Activated CD4-positive, alpha-beta T cell treated with anti-CD3 and anti-CD28 coated beads for 36 hours (primary cell): ENCODE data around the gene CLTC. TPM values are rescaled to one million over a fixed set of nuclear protein-coding genes. Genes with fewer than 3 reads are reported as not detected.
"Not testable (repeated sequence)": the region's sequence is repeated elsewhere in the genome, so short reads cannot be mapped to it uniquely, and the experiment has no call there.

Experiments used
- ATAC-seq: fragments of 200-7000 bp; cut with Tn5 transposase; one replicate; pipeline ENCODE4 v1.10.0; 2021; ENCODE audit warnings: mild to moderate bottlenecking, moderate library complexity
- CTCF ChIA-PET: fragments of 350-600 bp; sonication (Branson Sonifier 250); formaldehyde crosslinking; loops from one replicate; lab custom pipeline; 2021; ENCODE audit warnings: antibody characterized with exemption; lab: Charles Lee
- POLR2A ChIA-PET: fragments of 350-600 bp; sonication (Branson Sonifier 250); formaldehyde crosslinking; loops from one replicate; lab custom pipeline; 2021; ENCODE audit warnings: antibody characterized with exemption, inconsistent platforms; lab: Charles Lee
- DNase-seq: peaks from one replicate; pipeline ENCODE4 v3.0.0-alpha.2; 2020
- H3K27ac Mint-ChIP-seq: one replicate; pipeline ENCODE4 v1.8.0; 2021; ENCODE audit warnings: mixed read lengths
- H3K27me3 Mint-ChIP-seq: one replicate; pipeline ENCODE4 v1.8.0; 2021; ENCODE audit warnings: mixed read lengths
- H3K36me3 Mint-ChIP-seq: one replicate; pipeline ENCODE4 v1.8.0; 2021; ENCODE audit warnings: low read depth, mixed read lengths
- H3K4me1 Mint-ChIP-seq: one replicate; pipeline ENCODE4 v1.8.0; 2021; ENCODE audit warnings: mixed read lengths
- H3K4me3 Mint-ChIP-seq: one replicate; pipeline ENCODE4 v1.8.0; 2021; ENCODE audit warnings: mild to moderate bottlenecking, moderate library complexity, mixed read lengths
- H3K9me3 Mint-ChIP-seq: one replicate; pipeline ENCODE4 v1.8.0; 2021; ENCODE audit warnings: low read depth, mixed read lengths
- intact Hi-C, 2 experiments: fragments of 100-400 bp; cut with DNase I in 1 of 2; cut with micrococcal nuclease in 1 of 2; formaldehyde crosslinking; loops; one replicate each; pipeline versions ENCODE4 v1.14.2 to v1.15.1; 2022 to 2024; cut with DNase I, micrococcal nuclease
- total RNA-seq, 2 experiments: library from RNA; stranded (reverse); gene quantifications; one replicate each; pipeline ENCODE4 v1.2.3, GENCODE V29; 2021

CLTC gene
- total RNA-seq = 100 to 1,000 TPM; 180 to 186 TPM

DNA sequence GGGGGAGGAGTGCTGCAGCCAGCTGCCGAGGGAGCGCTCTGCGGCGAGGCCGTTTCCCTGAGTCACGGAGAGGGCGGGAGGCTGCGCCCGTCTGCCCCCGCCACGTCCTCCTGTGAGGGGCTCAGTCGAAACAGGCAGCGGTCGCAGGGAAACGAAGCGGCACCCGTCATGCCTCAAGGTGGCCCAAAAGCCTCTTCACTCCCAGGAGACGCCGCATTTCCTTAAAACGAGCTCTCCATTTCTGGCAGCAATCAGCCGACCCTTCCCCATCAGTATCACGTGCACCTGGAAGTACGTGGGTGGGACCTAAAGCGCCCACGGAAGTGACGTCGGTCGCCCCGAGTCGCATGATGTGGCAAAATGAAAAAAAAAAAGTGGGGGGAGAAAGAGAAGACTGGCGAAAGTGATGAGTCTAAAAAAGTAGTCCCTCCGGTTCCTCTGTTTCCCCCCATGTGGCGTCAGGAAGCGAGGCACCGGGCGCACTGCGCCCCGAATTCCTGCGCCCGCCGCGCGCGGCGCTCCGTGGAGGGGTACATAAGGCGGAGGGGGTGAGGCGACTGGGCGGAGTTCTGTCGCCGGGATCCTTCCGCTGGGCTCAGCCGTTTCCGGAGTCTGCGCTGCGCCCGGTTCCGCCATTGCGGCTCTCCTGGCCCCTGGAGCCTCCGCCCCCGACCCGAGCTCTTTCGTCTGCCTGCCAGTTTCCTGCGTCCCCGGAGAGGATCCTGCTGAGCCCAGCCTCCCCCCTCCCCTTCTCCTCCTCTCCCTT, at the start of gene CLTC:
Gene CLTC, plus strand, starts transcription at position 598 of the 766 bp plus-strand sequence. CDS start 237 bp downstream, outside the sequence.
- ATAC-seq (peak; percentile 85), DNase-seq (peak; percentile 97)
- ChIA-PET POLR2A (interaction anchor here (0.6 to 1.6 kb wide), 9 partner anchors 17 to 988 kb away, joined by 3 to 11 read pairs (median 4); partner anchors contain the start of genes DHX40, PRR11, PTRH2 and SKA2), CTCF (interaction anchor here (0.6 to 2.3 kb wide), 10 partner anchors 9 to 686 kb away, joined by 3 to 13 read pairs (median 3); partner anchors contain the start of genes PTRH2 and VMP1)
- Mint-ChIP-seq H3K9me3 (no peaks in the 10 kb centered on the region), H3K4me1 (peaks cover 49% of the 10 kb centered on the region), H3K27ac (peak within 1 kb of the TSS; percentile 98), H3K36me3 (peaks cover 19% of the 10 kb centered on the region), H3K4me3 (peak within 1 kb of the TSS; percentile 89), H3K27me3 (no peaks in the 10 kb centered on the region)
- intact Hi-C loops = loop anchor here (1.0 to 10.0 kb wide), 23 partner anchors 18 to 1275 kb away; partner anchors contain the start of genes DHX40 (in 2 of the 2), PTRH2 (in 2 of the 2), RPS6KB1 (in 2 of the 2) and TUBD1 (in 2 of the 2)

- Mint-ChIP-seq H3K4me3 (peak overlapping the region; percentile 31), H3K9me3 (no peaks in the 10 kb centered on the region), H3K27me3 (no peaks in the 10 kb centered on the region), H3K27ac (peak overlapping the region; percentile 91), H3K36me3 (peaks cover 19% of the 10 kb centered on the region), H3K4me1 (peaks cover 17% of the 10 kb centered on the region)
- peak; percentile 54 for DNase-seq
- ChIA-PET POLR2A (no interaction called here), CTCF (interaction anchor here (0.6 to 0.9 kb wide), 2 partner anchors 15 to 79 kb away, joined by 3 read pairs; no protein-coding TSS in a partner anchor)
- intact Hi-C loops = loop anchor here (1.0 kb wide), 2 partner anchors 29 to 47 kb away; partner anchors contain the start of gene CLTC (in 1 of the 2)
- ATAC-seq = peak; percentile 93
These were observed 47.3 kb upstream of the CLTC start for GRCh38 chr17:59572301-59572924.

DNA sequence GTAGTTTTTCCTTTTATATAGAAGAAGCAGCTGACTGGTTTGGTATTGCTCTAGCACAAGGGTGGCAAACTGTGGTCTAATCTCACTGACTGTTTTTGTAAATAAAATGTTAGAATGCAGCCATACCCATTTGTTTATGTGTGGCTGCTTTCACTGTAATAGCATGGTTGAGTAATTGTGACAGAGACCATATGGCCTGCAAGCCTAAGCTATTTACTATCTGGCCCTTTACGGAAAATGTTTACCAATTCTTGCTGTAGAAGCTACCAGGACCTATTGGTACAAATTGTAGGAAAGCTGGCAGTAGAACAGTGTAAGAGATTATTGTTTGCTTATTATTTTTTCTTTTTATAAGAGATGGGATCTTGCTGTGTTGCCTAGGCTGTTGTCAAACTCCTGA, 35.5 kb upstream of the CLTC start:
- ATAC-seq, H3K4me3 Mint-ChIP-seq, intact Hi-C loops, DNase-seq, H3K9me3 Mint-ChIP-seq, POLR2A ChIA-PET, H3K27ac Mint-ChIP-seq, H3K27me3 Mint-ChIP-seq, CTCF ChIA-PET, H3K36me3 Mint-ChIP-seq, H3K4me1 Mint-ChIP-seq: not testable (repeated sequence)

GRCh38 chr17:59600169-59600568, 19.5 kb upstream of the CLTC start:
- ChIA-PET CTCF (interaction anchor here (0.6 kb wide), 1 partner anchor 215 kb away, joined by 3 read pairs; no protein-coding TSS in a partner anchor), POLR2A (interaction anchor here (1.0 kb wide), 1 partner anchor 22 kb away, joined by 3 read pairs; no protein-coding TSS in a partner anchor)
- intact Hi-C loops = no loop called here
- no peaks in the 10 kb centered on the region for H3K27me3 Mint-ChIP-seq
- H3K36me3 Mint-ChIP-seq = peaks cover 28% of the 10 kb centered on the region
- no peak overlapping the region for H3K4me3 Mint-ChIP-seq
- no peak for ATAC-seq
- H3K4me1 Mint-ChIP-seq = peaks cover 11% of the 10 kb centered on the region
- no peaks in the 10 kb centered on the region for H3K9me3 Mint-ChIP-seq
- no peak overlapping the region for H3K27ac Mint-ChIP-seq
- DNase-seq = no peak

DNA sequence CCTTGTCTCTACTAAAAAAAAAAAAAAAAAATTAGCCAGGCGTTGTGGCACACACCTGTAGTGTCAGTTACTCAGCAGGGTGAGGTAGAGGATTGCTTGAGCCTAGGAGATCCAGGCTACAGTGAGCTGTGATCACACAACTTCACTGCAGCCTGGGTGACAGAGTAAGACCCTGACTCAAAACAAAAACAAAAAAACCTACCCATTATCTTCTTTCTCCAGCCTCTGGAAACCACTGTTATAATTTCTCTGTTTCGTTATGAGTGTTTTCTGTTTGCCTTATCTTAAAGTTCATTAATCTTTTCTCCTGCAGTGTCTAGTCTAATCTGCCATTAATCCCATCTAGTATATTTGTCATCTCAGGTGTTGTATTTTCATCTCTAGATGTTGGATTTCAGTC, 18.6 kb upstream of the CLTC start:
- Mint-ChIP-seq H3K36me3 (peaks cover 33% of the 10 kb centered on the region), H3K4me1 (peaks cover 11% of the 10 kb centered on the region), H3K27ac (peak overlapping the region; percentile 34), H3K4me3 (no peak overlapping the region), H3K9me3 (no peaks in the 10 kb centered on the region), H3K27me3 (no peaks in the 10 kb centered on the region)
- intact Hi-C loops = loop anchor here (1.0 kb wide), 2 partner anchors 18 to 29 kb away; partner anchors contain the start of gene CLTC (in 1 of the 2)
- ChIA-PET POLR2A (interaction anchor here (0.5 to 1.0 kb wide), 4 partner anchors 22 to 1804 kb away, joined by 3 to 5 read pairs (median 4); no protein-coding TSS in a partner anchor), CTCF (no interaction called here)
- ATAC-seq (peak; percentile 99), DNase-seq (peak; percentile 43)

DNA sequence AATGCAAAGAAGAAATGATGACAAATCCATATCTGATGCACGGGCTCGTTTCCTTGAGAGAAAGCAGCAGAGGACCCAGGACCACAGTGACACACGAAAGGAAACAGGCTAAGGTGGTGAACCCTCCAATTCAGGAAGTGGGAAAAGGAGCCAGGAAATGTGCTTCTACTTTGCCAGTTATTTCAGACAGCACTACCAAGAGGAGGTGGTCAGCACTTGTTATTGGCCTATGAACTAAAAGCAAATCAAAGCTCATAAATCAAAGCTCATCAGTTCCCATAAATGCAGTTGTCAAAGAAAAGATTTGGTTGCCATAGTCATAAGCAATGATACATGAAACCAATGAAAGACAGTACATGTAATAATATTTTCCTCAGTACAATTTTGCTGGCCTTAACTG, 12.6 kb upstream of the CLTC start:
- intact Hi-C loops = loop anchor here in 1 of 2 experiments (5.0 kb wide), 1 partner anchor 85 kb away; no protein-coding TSS in a partner anchor
- POLR2A ChIA-PET = no interaction called here
- H3K9me3 Mint-ChIP-seq = no peaks in the 10 kb centered on the region
- ATAC-seq (no peak), DNase-seq (no peak)
- H3K27me3 Mint-ChIP-seq = no peaks in the 10 kb centered on the region
- H3K36me3 Mint-ChIP-seq = peaks cover 40% of the 10 kb centered on the region
- no peaks in the 10 kb centered on the region for H3K4me1 Mint-ChIP-seq
- CTCF ChIA-PET = interaction anchor here (0.7 to 1.9 kb wide), 6 partner anchors 12 to 79 kb away, joined by 3 to 5 read pairs (median 3); partner anchors contain the start of gene CLTC
- H3K27ac Mint-ChIP-seq = no peak overlapping the region
- H3K4me3 Mint-ChIP-seq = no peak overlapping the region

DNA sequence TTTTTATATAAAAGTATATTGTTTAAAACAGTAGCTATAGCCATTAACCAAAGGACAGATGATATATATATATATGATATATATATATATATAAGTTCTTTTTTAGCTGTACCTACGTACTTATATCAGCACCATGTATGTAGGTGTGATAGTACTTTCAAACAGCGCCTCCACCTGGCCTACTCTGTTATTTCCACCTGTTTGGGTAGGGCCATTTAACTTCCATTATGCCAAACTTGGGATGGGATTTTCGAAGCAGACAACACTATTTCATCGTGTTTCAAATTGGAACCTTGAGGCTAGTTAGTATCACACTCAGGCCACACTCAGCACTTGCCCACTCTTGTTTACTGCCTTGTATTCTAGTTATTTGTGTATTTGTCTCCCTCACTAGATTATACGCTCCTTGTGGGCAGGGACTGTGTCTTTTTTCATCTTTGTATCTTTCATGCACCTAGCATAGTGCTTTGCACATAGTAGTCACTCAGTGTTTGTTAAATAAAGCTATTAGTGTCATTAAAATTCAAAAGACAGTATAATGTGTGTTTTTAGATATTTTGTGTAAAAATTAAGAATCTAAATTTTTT, 11.8 kb upstream of the CLTC start:
- Mint-ChIP-seq H3K4me1 (no peaks in the 10 kb centered on the region), H3K36me3 (peaks cover 32% of the 10 kb centered on the region), H3K27ac (no peak overlapping the region), H3K4me3 (no peak overlapping the region), H3K27me3 (no peaks in the 10 kb centered on the region), H3K9me3 (no peaks in the 10 kb centered on the region)
- ATAC-seq (no peak), DNase-seq (peak; percentile 68)
- ChIA-PET POLR2A (no interaction called here), CTCF (interaction anchor here (0.7 to 1.9 kb wide), 5 partner anchors 9 to 78 kb away, joined by 3 to 5 read pairs (median 3); partner anchors contain the start of gene CLTC)
- intact Hi-C loops = loop anchor here in 1 of 2 experiments (5.0 kb wide), 1 partner anchor 86 kb away; no protein-coding TSS in a partner anchor

- ChIA-PET CTCF (interaction anchor here (0.6 kb wide), 1 partner anchor 505 kb away, joined by 3 read pairs; the partner anchor contains the start of gene TRIM37), POLR2A (no interaction called here)
- no peaks in the 10 kb centered on the region for H3K4me1 Mint-ChIP-seq
- ATAC-seq (no peak), DNase-seq (no peak)
- no peak overlapping the region for H3K4me3 Mint-ChIP-seq
- H3K9me3 Mint-ChIP-seq = no peaks in the 10 kb centered on the region
- H3K36me3 Mint-ChIP-seq = peaks cover 20% of the 10 kb centered on the region
- no peak overlapping the region for H3K27ac Mint-ChIP-seq
- H3K27me3 Mint-ChIP-seq = no peaks in the 10 kb centered on the region
- intact Hi-C loops = loop anchor here in 1 of 2 experiments (10.0 kb wide), 1 partner anchor 1267 kb away; no protein-coding TSS in a partner anchor
These were observed 8.2 kb upstream of the CLTC start for GRCh38 chr17:59611503-59611902.

- Mint-ChIP-seq H3K4me1 (peaks cover 25% of the 10 kb centered on the region), H3K27ac (no peak overlapping the region), H3K27me3 (no peaks in the 10 kb centered on the region), H3K36me3 (peaks cover 9% of the 10 kb centered on the region), H3K9me3 (no peaks in the 10 kb centered on the region), H3K4me3 (no peak overlapping the region)
- DNase-seq = no peak
- ChIA-PET CTCF (interaction anchor here (0.9 kb wide), 1 partner anchor 8 kb away, joined by 3 read pairs; no protein-coding TSS in a partner anchor), POLR2A (no interaction called here)
- intact Hi-C loops = loop anchor here (5.0 to 10.0 kb wide), 3 partner anchors 91 to 1272 kb away; partner anchors contain the start of genes PTRH2 (in 1 of the 2) and VMP1 (in 1 of the 2)
- no peak for ATAC-seq
These were observed 3.3 kb upstream of the CLTC start for GRCh38 chr17:59616253-59616920.
